ENCODE measurements around the gene CYLD. TPM values are rescaled to one million over a fixed set of nuclear protein-coding genes. Genes with fewer than 3 reads are reported as not detected.

Gene CYLD
- total and polyA plus RNA-seq, 2 experiments from 2014 or later, result 6.9 to 30.9 TPM

DNA sequence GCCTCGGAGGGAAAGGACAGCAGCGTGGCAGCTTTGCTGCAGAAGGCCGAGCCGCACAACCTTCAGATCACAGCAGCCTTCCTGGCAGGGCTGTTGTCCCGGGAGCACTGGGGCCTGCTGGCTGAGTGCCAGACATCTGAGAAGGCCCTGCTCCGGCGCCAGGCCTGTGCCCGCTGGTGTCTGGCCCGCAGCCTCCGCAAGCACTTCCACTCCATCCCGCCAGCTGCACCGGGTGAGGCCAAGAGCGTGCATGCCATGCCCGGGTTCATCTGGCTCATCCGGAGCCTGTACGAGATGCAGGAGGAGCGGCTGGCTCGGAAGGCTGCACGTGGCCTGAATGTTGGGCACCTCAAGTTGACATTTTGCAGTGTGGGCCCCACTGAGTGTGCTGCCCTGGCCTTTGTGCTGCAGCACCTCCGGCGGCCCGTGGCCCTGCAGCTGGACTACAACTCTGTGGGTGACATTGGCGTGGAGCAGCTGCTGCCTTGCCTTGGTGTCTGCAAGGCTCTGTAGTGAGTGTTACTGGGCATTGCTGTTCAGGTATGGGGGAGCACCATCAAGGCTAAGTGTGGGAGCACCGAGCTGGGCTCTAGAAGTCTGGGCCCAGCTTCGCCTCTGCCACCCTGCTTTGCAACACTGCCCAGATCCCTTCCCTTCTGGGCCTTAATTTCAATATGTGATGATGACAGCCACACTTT, 29.9 kb upstream of the CYLD start (continued):
- TF ChIP-seq, protein P1, sequence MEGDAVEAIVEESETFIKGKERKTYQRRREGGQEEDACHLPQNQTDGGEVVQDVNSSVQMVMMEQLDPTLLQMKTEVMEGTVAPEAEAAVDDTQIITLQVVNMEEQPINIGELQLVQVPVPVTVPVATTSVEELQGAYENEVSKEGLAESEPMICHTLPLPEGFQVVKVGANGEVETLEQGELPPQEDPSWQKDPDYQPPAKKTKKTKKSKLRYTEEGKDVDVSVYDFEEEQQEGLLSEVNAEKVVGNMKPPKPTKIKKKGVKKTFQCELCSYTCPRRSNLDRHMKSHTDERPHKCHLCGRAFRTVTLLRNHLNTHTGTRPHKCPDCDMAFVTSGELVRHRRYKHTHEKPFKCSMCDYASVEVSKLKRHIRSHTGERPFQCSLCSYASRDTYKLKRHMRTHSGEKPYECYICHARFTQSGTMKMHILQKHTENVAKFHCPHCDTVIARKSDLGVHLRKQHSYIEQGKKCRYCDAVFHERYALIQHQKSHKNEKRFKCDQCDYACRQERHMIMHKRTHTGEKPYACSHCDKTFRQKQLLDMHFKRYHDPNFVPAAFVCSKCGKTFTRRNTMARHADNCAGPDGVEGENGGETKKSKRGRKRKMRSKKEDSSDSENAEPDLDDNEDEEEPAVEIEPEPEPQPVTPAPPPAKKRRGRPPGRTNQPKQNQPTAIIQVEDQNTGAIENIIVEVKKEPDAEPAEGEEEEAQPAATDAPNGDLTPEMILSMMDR (conservative IDR thresholded peaks at IDR 0.05; ENCODE audit: low read depth in 2 of 2), result no peak
- TF ChIP-seq NANOG (IDR thresholded peaks at IDR 0.05; ENCODE audit: borderline replicate concordance) (no peak), ZNF114 (CRISPR knock-in tag; IDR thresholded peaks at IDR 0.05) (no peak), STAT1 (IDR thresholded peaks at IDR 0.05; ENCODE audit: unreplicated experiment) (no peak)
- TF ChIP-seq, protein P2, sequence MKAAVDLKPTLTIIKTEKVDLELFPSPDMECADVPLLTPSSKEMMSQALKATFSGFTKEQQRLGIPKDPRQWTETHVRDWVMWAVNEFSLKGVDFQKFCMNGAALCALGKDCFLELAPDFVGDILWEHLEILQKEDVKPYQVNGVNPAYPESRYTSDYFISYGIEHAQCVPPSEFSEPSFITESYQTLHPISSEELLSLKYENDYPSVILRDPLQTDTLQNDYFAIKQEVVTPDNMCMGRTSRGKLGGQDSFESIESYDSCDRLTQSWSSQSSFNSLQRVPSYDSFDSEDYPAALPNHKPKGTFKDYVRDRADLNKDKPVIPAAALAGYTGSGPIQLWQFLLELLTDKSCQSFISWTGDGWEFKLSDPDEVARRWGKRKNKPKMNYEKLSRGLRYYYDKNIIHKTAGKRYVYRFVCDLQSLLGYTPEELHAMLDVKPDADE (IDR thresholded peaks at IDR 0.05), result no peak
- TF ChIP-seq, protein P3, sequence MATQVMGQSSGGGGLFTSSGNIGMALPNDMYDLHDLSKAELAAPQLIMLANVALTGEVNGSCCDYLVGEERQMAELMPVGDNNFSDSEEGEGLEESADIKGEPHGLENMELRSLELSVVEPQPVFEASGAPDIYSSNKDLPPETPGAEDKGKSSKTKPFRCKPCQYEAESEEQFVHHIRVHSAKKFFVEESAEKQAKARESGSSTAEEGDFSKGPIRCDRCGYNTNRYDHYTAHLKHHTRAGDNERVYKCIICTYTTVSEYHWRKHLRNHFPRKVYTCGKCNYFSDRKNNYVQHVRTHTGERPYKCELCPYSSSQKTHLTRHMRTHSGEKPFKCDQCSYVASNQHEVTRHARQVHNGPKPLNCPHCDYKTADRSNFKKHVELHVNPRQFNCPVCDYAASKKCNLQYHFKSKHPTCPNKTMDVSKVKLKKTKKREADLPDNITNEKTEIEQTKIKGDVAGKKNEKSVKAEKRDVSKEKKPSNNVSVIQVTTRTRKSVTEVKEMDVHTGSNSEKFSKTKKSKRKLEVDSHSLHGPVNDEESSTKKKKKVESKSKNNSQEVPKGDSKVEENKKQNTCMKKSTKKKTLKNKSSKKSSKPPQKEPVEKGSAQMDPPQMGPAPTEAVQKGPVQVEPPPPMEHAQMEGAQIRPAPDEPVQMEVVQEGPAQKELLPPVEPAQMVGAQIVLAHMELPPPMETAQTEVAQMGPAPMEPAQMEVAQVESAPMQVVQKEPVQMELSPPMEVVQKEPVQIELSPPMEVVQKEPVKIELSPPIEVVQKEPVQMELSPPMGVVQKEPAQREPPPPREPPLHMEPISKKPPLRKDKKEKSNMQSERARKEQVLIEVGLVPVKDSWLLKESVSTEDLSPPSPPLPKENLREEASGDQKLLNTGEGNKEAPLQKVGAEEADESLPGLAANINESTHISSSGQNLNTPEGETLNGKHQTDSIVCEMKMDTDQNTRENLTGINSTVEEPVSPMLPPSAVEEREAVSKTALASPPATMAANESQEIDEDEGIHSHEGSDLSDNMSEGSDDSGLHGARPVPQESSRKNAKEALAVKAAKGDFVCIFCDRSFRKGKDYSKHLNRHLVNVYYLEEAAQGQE (IDR thresholded peaks at IDR 0.05; ENCODE audit: unreplicated experiment), result no peak

DNA sequence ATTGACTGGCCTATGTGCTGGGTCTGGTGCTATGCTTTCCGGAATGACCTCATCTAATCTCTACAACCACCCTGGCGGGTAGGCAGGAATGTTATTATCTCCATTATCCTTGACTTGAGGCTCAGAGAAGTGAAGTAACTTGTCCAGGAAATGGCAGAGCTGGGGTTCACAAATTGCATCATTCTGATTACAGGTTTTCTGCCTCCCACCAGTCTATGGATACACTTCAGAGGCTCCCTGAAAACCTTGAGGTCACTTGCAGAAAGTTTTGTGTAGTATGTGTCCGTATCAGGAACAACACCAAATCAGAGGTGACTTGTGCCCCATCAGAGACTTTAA, 29.4 kb upstream of the CYLD start:
- Histone ChIP-seq H4K20me1 (replicated peaks; ENCODE audit: insufficient read depth) (no peaks in the 10 kb centered on the region), H3K36me3 (ENCODE audit: insufficient read depth) (no peaks in the 10 kb centered on the region), H3K9me2 (ENCODE audit: insufficient read depth) (no peaks in the 10 kb centered on the region), H3K27me3 (ENCODE audit: insufficient read depth) (no peaks in the 10 kb centered on the region), H3K79me2 (replicated peaks; ENCODE audit: insufficient read depth) (no peaks in the 10 kb centered on the region), H3K4me2 (no peak overlapping the region), H3K27ac (ENCODE audit: low read depth) (no peak overlapping the region), H2AFZ (no peak overlapping the region), H3K4me1 (ENCODE audit: insufficient read depth) (no peaks in the 10 kb centered on the region), H3F3A (replicated peaks; ENCODE audit: low read depth) (no peaks in the 10 kb centered on the region), H3K4me3 (no peak overlapping the region)
- no peaks in the 10 kb centered on the region for H3K9me3 Mint-ChIP-seq
- H3K27me3 Mint-ChIP-seq (ENCODE audit: insufficient read depth, low read depth, poor library complexity), result peaks cover 10% of the 10 kb centered on the region
- no peak overlapping the region for H3K27ac Mint-ChIP-seq
- ATAC-seq, result no peak
- H3K4me3 Mint-ChIP-seq, result no peak overlapping the region
- H3K4me1 Mint-ChIP-seq, result peaks cover 3% of the 10 kb centered on the region; the same call in 2 of the 3 replicates
- H3K36me3 Mint-ChIP-seq (ENCODE audit: low read depth), result no peaks in the 10 kb centered on the region
- no peak for DNase-seq (ENCODE audit: low spot score)
- TF ChIP-seq, protein P3 (IDR thresholded peaks at IDR 0.05; ENCODE audit: unreplicated experiment), result no peak
- TF ChIP-seq NANOG (IDR thresholded peaks at IDR 0.05; ENCODE audit: borderline replicate concordance) (no peak), ZNF114 (CRISPR knock-in tag; IDR thresholded peaks at IDR 0.05) (no peak), EZH2 (IDR thresholded peaks at IDR 0.05; ENCODE audit: low read depth, unreplicated experiment) (no peak), STAT1 (IDR thresholded peaks at IDR 0.05; ENCODE audit: unreplicated experiment) (no peak), CREB1 (CRISPR knock-in tag; IDR thresholded peaks at IDR 0.05; ENCODE audit: low read depth) (no peak), POLR2AphosphoS5 (IDR thresholded peaks at IDR 0.05; ENCODE audit: low read depth) (no peak), EZH2phosphoT487 (IDR thresholded peaks at IDR 0.05; ENCODE audit: unreplicated experiment) (no peak), JUNB (IDR thresholded peaks at IDR 0.05; ENCODE audit: unreplicated experiment) (no peak), ZNF331 (CRISPR knock-in tag; IDR thresholded peaks at IDR 0.05; ENCODE audit: low read depth) (no peak)
- TF ChIP-seq, protein P1 (conservative IDR thresholded peaks at IDR 0.05; ENCODE audit: low read depth in 2 of 2), result no peak
- TF ChIP-seq, protein P2 (IDR thresholded peaks at IDR 0.05), result no peak

Data from GM23338 (cell line).